MCF 10A (cell line): Measurements from ENCODE around the gene RMDN3. TPM values are rescaled to one million over a fixed set of nuclear protein-coding genes. Genes with fewer than 3 reads are reported as not detected.

ENCODE experiments used
- BruUV-seq: library from RNA; stranded (reverse); fragments of 400-500 nt; replicated peaks from 2 replicates; lab custom pipeline; 2021; lab: Mats Ljungman, UMichigan
- CTCF ChIA-PET: fragments of 300-600 bp; sonication (Branson Sonifier 250); formaldehyde crosslinking; extraction: SDS; loops from one replicate; lab custom pipeline; 2021; ENCODE audit warnings: antibody characterized with exemption, inconsistent platforms; lab: Yijun Ruan, JAX
- POLR2A ChIA-PET: fragments of 300-600, 350-650 bp; sonication (Branson Sonifier 250); formaldehyde crosslinking; extraction: SDS; loops from one replicate; lab custom pipeline; 2020; ENCODE audit warnings: antibody characterized with exemption, inconsistent platforms; lab: Yijun Ruan, JAX
- DNase-seq: peaks from one replicate; pipeline ENCODE4 v3.0.0-alpha.2; 2018; ENCODE audit not compliant: unreplicated experiment
- H3K27ac Mint-ChIP-seq: one replicate; pipeline ENCODE4 v1.8.0; 2022; ENCODE audit warnings: mild to moderate bottlenecking, low read depth, mixed read lengths; ENCODE audit not compliant: unreplicated experiment
- H3K27me3 Mint-ChIP-seq: one replicate; pipeline ENCODE4 v1.8.0; 2022; ENCODE audit warnings: mixed read lengths; ENCODE audit not compliant: insufficient read depth, unreplicated experiment
- H3K36me3 Mint-ChIP-seq: one replicate; pipeline ENCODE4 v1.8.0; 2022; ENCODE audit warnings: mild to moderate bottlenecking, moderate library complexity, mixed read lengths; ENCODE audit not compliant: insufficient read depth, unreplicated experiment
- H3K4me1 Mint-ChIP-seq: one replicate; pipeline ENCODE4 v1.8.0; 2022; ENCODE audit warnings: mixed read lengths; ENCODE audit not compliant: insufficient read depth, unreplicated experiment
- H3K4me3 Mint-ChIP-seq: one replicate; pipeline ENCODE4 v1.8.0; 2022; ENCODE audit warnings: mild to moderate bottlenecking, moderate library complexity, mixed read lengths; ENCODE audit not compliant: unreplicated experiment
- H3K9me3 Mint-ChIP-seq: one replicate; pipeline ENCODE4 v1.8.0; 2022; ENCODE audit warnings: mixed read lengths; ENCODE audit not compliant: unreplicated experiment
- intact Hi-C: fragments of 100-400 bp; cut with micrococcal nuclease; formaldehyde crosslinking; loops from 2 replicates; pipeline ENCODE4 v1.14.1; 2022
- total RNA-seq: library from RNA; stranded (reverse); gene quantifications from 2 replicates; pipeline ENCODE4 v1.2.3, GENCODE V29; 2022
- TF ChIP-seq, protein P1 (sequence below): fragments of 200-600 bp; IDR thresholded peaks from one replicate; pipeline ENCODE4 v1.8.0; 2022; ENCODE audit warnings: antibody characterized with exemption, mild to moderate bottlenecking; ENCODE audit not compliant: unreplicated experiment

RMDN3 gene
- total RNA-seq, 1 experiment from 2014 or later: 36.1 TPM

DNA sequence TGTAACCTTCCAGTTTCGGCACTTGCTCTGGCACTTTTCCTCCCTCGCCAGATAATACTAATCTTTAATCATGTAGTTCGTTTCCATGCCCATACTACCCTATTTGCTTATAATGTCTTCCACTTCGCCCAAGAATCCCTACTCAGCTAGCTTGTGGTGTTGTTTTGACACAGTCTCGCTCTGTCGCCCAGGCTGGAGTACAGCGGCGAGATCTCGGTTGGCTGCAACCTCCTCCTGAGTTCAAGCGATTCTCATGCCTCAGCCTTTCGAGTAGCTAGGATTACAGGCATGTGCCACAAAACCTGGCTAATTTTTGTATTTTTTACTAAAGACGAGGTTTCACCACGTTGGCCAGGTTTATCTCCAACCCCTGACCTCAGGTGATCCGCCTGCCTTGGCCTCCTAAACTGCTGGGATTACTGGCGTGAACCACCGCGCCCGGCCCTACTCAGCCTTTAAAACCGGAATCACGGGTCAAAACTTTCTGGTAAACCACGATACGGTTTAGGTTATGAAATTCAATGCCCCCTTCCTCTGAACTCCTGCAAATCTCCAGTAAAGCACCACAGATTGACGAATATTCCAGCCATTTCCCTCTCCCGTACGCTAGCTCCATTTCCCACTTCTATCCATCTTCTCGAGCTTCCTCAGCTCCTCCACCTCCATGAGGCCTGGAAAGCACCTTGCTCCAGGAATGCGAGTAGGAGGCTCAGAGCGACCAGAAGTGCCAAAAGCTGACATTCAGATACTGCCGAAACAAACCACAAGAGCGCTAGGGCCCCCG, 61.0 kb downstream of the RMDN3 start:
- Mint-ChIP-seq H3K27ac (peak overlapping the region; percentile 98), H3K4me3 (peak overlapping the region; percentile 96), H3K9me3 (no peaks in the 10 kb centered on the region), H3K4me1 (peaks cover 17% of the 10 kb centered on the region), H3K36me3 (peaks cover 20% of the 10 kb centered on the region), H3K27me3 (no peaks in the 10 kb centered on the region)
- no peak for DNase-seq
- POLR2A ChIA-PET: interaction anchor here (0.5 to 3.9 kb wide), 34 partner anchors 9 to 714 kb away, joined by 3 to 26 read pairs (median 4); partner anchors contain the start of genes C15orf62, CCDC32, DNAJC17 and GCHFR
- CTCF ChIA-PET: interaction anchor here (0.5 to 4.1 kb wide), 6 partner anchors 15 to 536 kb away, joined by 3 to 17 read pairs (median 3); partner anchors contain the start of gene EXD1
- TF ChIP-seq, protein P1, sequence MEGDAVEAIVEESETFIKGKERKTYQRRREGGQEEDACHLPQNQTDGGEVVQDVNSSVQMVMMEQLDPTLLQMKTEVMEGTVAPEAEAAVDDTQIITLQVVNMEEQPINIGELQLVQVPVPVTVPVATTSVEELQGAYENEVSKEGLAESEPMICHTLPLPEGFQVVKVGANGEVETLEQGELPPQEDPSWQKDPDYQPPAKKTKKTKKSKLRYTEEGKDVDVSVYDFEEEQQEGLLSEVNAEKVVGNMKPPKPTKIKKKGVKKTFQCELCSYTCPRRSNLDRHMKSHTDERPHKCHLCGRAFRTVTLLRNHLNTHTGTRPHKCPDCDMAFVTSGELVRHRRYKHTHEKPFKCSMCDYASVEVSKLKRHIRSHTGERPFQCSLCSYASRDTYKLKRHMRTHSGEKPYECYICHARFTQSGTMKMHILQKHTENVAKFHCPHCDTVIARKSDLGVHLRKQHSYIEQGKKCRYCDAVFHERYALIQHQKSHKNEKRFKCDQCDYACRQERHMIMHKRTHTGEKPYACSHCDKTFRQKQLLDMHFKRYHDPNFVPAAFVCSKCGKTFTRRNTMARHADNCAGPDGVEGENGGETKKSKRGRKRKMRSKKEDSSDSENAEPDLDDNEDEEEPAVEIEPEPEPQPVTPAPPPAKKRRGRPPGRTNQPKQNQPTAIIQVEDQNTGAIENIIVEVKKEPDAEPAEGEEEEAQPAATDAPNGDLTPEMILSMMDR: no peak
- intact Hi-C loops: loop anchor here (5.0 kb wide), 1 partner anchor 102 kb away; the partner anchor contains the start of gene KNL1
- TSS peak; percentile 70 for BruUV-seq

DNA sequence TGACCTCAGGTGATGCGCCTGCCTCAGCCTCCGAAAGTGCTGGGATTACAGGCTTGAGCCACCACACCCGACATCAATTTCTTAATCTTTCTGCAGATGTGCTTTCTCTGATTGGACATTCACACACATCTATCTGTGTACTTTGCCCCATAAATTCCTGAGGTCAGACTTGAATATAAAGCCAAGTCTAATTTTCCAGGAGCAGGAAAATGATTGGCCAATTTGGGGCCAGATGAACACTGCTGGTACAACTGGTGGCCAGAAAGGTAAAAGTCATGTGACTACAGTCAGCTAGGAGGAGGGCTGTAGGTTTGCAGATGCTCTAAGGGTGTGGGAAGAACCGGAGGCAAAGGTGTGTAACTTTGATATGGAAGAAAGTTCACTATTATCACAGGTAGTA, 63.3 kb downstream of the RMDN3 start:
- DNase-seq: peak; percentile 22
- H3K36me3 Mint-ChIP-seq: peaks cover 25% of the 10 kb centered on the region
- intact Hi-C loops: loop anchor here (5.0 kb wide), 1 partner anchor 99 kb away; the partner anchor contains the start of gene KNL1
- POLR2A ChIA-PET: interaction anchor here (0.7 kb wide), 1 partner anchor 77 kb away, joined by 3 read pairs; no protein-coding TSS in a partner anchor
- no peak overlapping the region for H3K4me3 Mint-ChIP-seq
- H3K27me3 Mint-ChIP-seq: no peaks in the 10 kb centered on the region
- no peaks in the 10 kb centered on the region for H3K9me3 Mint-ChIP-seq
- TF ChIP-seq, protein P1: no peak
- no TSS peak for BruUV-seq
- CTCF ChIA-PET: interaction anchor here (0.9 to 2.0 kb wide), 3 partner anchors 12 to 327 kb away, joined by 4 to 5 read pairs (median 5); no protein-coding TSS in a partner anchor
- peaks cover 17% of the 10 kb centered on the region for H3K4me1 Mint-ChIP-seq
- no peak overlapping the region for H3K27ac Mint-ChIP-seq

DNA sequence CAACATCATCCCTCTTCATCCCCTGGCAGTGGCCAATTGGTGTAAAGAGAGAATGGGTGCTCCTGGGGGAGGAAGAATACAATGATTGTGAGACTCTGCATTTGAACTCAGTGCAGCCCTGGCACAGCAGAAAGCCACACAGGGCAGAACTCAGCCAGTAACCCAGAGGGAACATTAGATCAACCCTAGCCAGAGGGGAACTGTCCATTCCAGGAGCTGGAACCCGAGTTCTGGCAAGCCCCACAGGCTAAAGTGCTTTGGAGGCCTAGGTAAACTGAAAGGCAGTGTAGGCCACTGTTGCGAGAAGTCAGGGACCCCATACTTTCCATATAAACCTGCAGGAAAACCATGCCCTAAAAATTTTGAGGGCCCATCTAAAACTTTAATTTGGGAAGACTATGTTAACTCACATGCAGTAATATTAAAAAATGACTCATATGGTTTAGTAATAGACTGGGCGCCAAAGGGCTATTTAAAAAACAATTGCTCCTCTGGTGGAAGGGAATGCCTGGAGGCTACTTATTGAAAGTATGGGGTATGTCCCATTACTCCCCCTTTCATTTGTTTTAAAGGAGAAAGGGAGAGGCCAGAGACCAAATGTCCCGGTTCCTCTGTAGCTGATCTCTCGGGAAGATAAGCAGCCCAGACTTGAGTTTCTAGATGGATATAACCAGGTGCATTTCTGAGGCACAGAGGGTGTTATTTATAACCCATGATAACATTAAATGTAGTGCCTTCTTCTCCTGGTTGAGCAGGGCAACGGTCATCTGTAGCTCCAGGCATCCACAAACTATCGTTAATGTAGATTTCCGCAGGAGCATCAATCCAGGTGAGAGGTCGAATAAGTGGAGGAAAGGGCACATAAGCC, 65.9 kb downstream of the RMDN3 start:
- H3K4me1 Mint-ChIP-seq: peaks cover 13% of the 10 kb centered on the region
- TF ChIP-seq, protein P1: no peak
- peaks cover 26% of the 10 kb centered on the region for H3K36me3 Mint-ChIP-seq
- intact Hi-C loops: no loop called here
- no peak overlapping the region for H3K27ac Mint-ChIP-seq
- no peaks in the 10 kb centered on the region for H3K27me3 Mint-ChIP-seq
- no peak overlapping the region for H3K4me3 Mint-ChIP-seq
- POLR2A ChIA-PET: interaction anchor here (0.7 kb wide), 1 partner anchor 78 kb away, joined by 3 read pairs; no protein-coding TSS in a partner anchor
- CTCF ChIA-PET: no interaction called here
- no TSS peak for BruUV-seq
- DNase-seq: no peak
- no peaks in the 10 kb centered on the region for H3K9me3 Mint-ChIP-seq

Other genes with a start within 250 kb of the RMDN3 start
- 17.9 and 18.1 TPM in 2 replicates for gene CCDC32, start 190.2 kb downstream of the RMDN3 start, total RNA-seq
- 13.4 and 13.9 TPM in 2 replicates for gene RPUSD2, start 186.0 kb downstream of the RMDN3 start, total RNA-seq
- gene KNL1, start 161.0 kb downstream of the RMDN3 start, total RNA-seq: 7.9 and 11.4 TPM in 2 replicates
- gene RAD51, start 60.1 kb downstream of the RMDN3 start, total RNA-seq: 6.1 and 7.1 TPM in 2 replicates
- gene GCHFR, start 8.8 kb upstream of the RMDN3 start, total RNA-seq: 7.2 and 8.2 TPM in 2 replicates
- 0.26 and 0.52 TPM in 2 replicates for gene C15orf62, start 14.7 kb upstream of the RMDN3 start, total RNA-seq
- 19.2 and 19.9 TPM in 2 replicates for gene ZFYVE19, start 51.8 kb upstream of the RMDN3 start, total RNA-seq
- 55.1 and 58.1 TPM in 2 replicates for gene DNAJC17, start 52.2 kb upstream of the RMDN3 start, total RNA-seq
- gene PPP1R14D, start 73.5 kb upstream of the RMDN3 start, total RNA-seq: not detected in 2 replicates
- gene SPINT1, start 88.8 kb upstream of the RMDN3 start, total RNA-seq: 57.9 and 68.6 TPM in 2 replicates
- gene RHOV, start 119.0 kb upstream of the RMDN3 start, total RNA-seq: 1.2 and 1.7 TPM in 2 replicates
- gene VPS18, start 139.2 kb upstream of the RMDN3 start, total RNA-seq: 13.2 and 18.5 TPM in 2 replicates
- gene DLL4, start 174.1 kb upstream of the RMDN3 start, total RNA-seq: 0.10 TPM in 1 of 2 replicates, not detected in the other
- gene CHAC1, start 198.2 kb upstream of the RMDN3 start, total RNA-seq: 35.5 and 49.4 TPM in 2 replicates